Transverse colon (tissue), 4 donors: ENCODE results near the gene MRPL10. TPM values are rescaled to one million over a fixed set of nuclear protein-coding genes. Genes with fewer than 3 reads are reported as not detected.

Source experiments
- DNase-seq: peaks from one replicate; pipeline ENCODE4 v3.0.0-alpha.2; 2019
- H3K27ac ChIP-seq, 4 donors: fragments of 200-600 bp; sonication (generic); 2 replicates each; pipeline ENCODE4 v1.5.1; 2016 to 2018; ENCODE audit warnings: inconsistent platforms in 4 of 4
- H3K27me3 ChIP-seq: fragments of 200-600 bp; sonication (generic); 2 replicates; pipeline ENCODE4 v1.5.1; 2017; ENCODE audit warnings: inconsistent platforms
- H3K36me3 ChIP-seq, 4 donors: fragments of 200-600 bp; sonication (generic); 2 replicates each; pipeline ENCODE4 v1.5.1; 2017 to 2019; ENCODE audit warnings: inconsistent platforms in 4 of 4
- H3K4me1 ChIP-seq, 4 donors: fragments of 200-600 bp; sonication (generic); 2 replicates each; pipeline ENCODE4 v1.5.1; 2017 to 2020; ENCODE audit warnings: inconsistent platforms in 4 of 4
- H3K4me3 ChIP-seq, 4 donors: fragments of 200-600 bp; sonication (generic); 1 replicate in 1 of 4; 2 replicates in 3 of 4; pipeline versions ENCODE4 v1.5.1 to v1.6.1; 2017 to 2019; ENCODE audit warnings: inconsistent platforms in 4 of 4
- H3K9me3 ChIP-seq, 2 donors: fragments of 200-600 bp; sonication (generic); 2 replicates each; pipeline ENCODE4 v1.5.1; 2017 to 2019; ENCODE audit warnings: inconsistent platforms in 2 of 2
- EP300 ChIP-seq: sonication (generic); formaldehyde crosslinking; IDR thresholded peaks from one replicate; pipeline ENCODE4 v1.6.1; 2017; ENCODE audit warnings: antibody characterized with exemption, low read depth
- POLR2A ChIP-seq: fragments of 450-650 bp; IDR thresholded peaks from one replicate; pipeline ENCODE4 v1.6.1; 2016; ENCODE audit warnings: antibody characterized with exemption, mild to moderate bottlenecking, moderate library complexity
- POLR2AphosphoS5 ChIP-seq, 3 donors: sonication (generic); formaldehyde crosslinking; IDR thresholded peaks; one replicate each; pipeline ENCODE4 v1.6.1; 2016; ENCODE audit warnings: antibody characterized with exemption in 3 of 3
- WGBS, 2 donors: methylation state at CpG; one replicate each; pipeline ENCODE4 v1.1.5; 2018; ENCODE audit warnings: low coverage in 1 of 2; 5-methylcytosine and 5-hydroxymethylcytosine counted together
- in situ Hi-C, 4 donors: fragments of 200-750 bp; cut with MboI; loops; one replicate each; pipeline versions ENCODE4 v1.15.0 to v1.15.1; 2017; ENCODE audit warnings: low sequenced_read_pairs in 3 of 4, low pct_ligation_motif_present in 1 of 4, low pct_unique_long_range_greater_than_20kb in 1 of 4
- intact Hi-C: fragments of 100-400 bp; cut with DNase I; formaldehyde crosslinking; loops from one replicate; pipeline ENCODE4 v1.15.1; 2023; ENCODE audit warnings: low total_unique reads
- total RNA-seq, 4 donors: library from RNA; depleted of rRNA; stranded (reverse); fragments of >200 nt; gene quantifications; one replicate each; pipeline ENCODE4 v1.1.0, GENCODE V29; 2016
- TF ChIP-seq, protein P1 (sequence below), 5 experiments: fragments of 200-600 bp in 3 of 5; fragments of 450-650 bp in 2 of 5; sonication (generic) in 3 of 5; IDR thresholded peaks; 1 replicate in 2 of 5; 2 replicates in 3 of 5; pipeline ENCODE4 v1.5.1; 2016 to 2017; ENCODE audit warnings: antibody characterized with exemption in 5 of 5, inconsistent platforms in 3 of 5, mild to moderate bottlenecking in 2 of 5, moderate library complexity in 1 of 5

The MRPL10 gene
- total RNA-seq, 4 donors from 2014 or later = 12.9 to 41.8 (median 32.0) TPM

- DNase-seq = no peak
- in situ Hi-C loops (no loop called here), intact Hi-C loops (no loop called here)
- Histone ChIP-seq H3K27me3 (no peaks in the 10 kb centered on the region), H3K9me3 (no peaks in the 10 kb centered on the region), H3K36me3 (peaks cover 0 to 43% (median 19%) of the 10 kb centered on the region in 4 donors), H3K4me3 (no peak overlapping the region), H3K27ac (no peak overlapping the region), H3K4me1 (peaks cover 6 to 31% (median 26%) of the 10 kb centered on the region in 4 donors)
- TF ChIP-seq POLR2A (no peak), POLR2AphosphoS5 (IDR thresholded peaks at IDR 0.05) (no peak)
- 94% methylated on average over 4 of the region's 4 CpGs; no CpG with 5 or more reads in 1 of the 2 donors for WGBS, 2 donors
Observed at GRCh38 chr17:47823519-47823918, 7.8 kb downstream of the MRPL10 start.

- in situ Hi-C loops (no loop called here), intact Hi-C loops (no loop called here)
- Histone ChIP-seq H3K27ac (no peak overlapping the region), H3K27me3 (no peaks in the 10 kb centered on the region), H3K4me1 (peaks cover 6 to 31% (median 26%) of the 10 kb centered on the region in 4 donors), H3K9me3 (no peaks in the 10 kb centered on the region), H3K4me3 (no peak overlapping the region), H3K36me3 (peaks cover 0 to 46% (median 22%) of the 10 kb centered on the region in 4 donors)
- TF ChIP-seq POLR2A = no peak
- no peak for TF ChIP-seq POLR2AphosphoS5 (IDR thresholded peaks at IDR 0.05)
- TF ChIP-seq EP300 = no peak
- TF ChIP-seq, protein P1, sequence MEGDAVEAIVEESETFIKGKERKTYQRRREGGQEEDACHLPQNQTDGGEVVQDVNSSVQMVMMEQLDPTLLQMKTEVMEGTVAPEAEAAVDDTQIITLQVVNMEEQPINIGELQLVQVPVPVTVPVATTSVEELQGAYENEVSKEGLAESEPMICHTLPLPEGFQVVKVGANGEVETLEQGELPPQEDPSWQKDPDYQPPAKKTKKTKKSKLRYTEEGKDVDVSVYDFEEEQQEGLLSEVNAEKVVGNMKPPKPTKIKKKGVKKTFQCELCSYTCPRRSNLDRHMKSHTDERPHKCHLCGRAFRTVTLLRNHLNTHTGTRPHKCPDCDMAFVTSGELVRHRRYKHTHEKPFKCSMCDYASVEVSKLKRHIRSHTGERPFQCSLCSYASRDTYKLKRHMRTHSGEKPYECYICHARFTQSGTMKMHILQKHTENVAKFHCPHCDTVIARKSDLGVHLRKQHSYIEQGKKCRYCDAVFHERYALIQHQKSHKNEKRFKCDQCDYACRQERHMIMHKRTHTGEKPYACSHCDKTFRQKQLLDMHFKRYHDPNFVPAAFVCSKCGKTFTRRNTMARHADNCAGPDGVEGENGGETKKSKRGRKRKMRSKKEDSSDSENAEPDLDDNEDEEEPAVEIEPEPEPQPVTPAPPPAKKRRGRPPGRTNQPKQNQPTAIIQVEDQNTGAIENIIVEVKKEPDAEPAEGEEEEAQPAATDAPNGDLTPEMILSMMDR (IDR thresholded peaks at IDR 0.05) = no peak
- no peak for DNase-seq
- WGBS, 2 donors = 95% methylated on average over 4 of the region's 4 CpGs; no CpG with 5 or more reads in 1 of the 2 donors
Observed at GRCh38 chr17:47822785-47823184, 8.6 kb downstream of the MRPL10 start.

GRCh38 chr17:47821424-47822391, 9.6 kb downstream of the MRPL10 start, which contains the start of gene OSBPL7:
Gene OSBPL7 (minus strand): TSS chr17:47821794. CDS start chr17:47820278, 1,516 bp downstream.
- WGBS, 2 donors = 3% methylated on average over 21 of the region's 21 CpGs; no CpG with 5 or more reads in 1 of the 2 donors
- Histone ChIP-seq H3K9me3 (no peaks in the 10 kb centered on the region), H3K4me1 (peaks cover 6 to 31% (median 26%) of the 10 kb centered on the region in 4 donors), H3K27ac (peak within 1 kb of the TSS; percentile 73 to 89 (median 86)), H3K27me3 (no peaks in the 10 kb centered on the region), H3K36me3 (peaks cover 0 to 48% (median 22%) of the 10 kb centered on the region in 4 donors), H3K4me3 (peak within 1 kb of the TSS; percentile 43 to 73 (median 56))
- peak; percentile 84 for DNase-seq
- TF ChIP-seq POLR2A (peak; percentile 91), POLR2AphosphoS5 (IDR thresholded peaks at IDR 0.05) (peak; percentile 70 to 93 (median 91))
- TF ChIP-seq, protein P1 (IDR thresholded peaks at IDR 0.05) = no peak
- in situ Hi-C loops = no loop called here
- intact Hi-C loops = no loop called here

DNA sequence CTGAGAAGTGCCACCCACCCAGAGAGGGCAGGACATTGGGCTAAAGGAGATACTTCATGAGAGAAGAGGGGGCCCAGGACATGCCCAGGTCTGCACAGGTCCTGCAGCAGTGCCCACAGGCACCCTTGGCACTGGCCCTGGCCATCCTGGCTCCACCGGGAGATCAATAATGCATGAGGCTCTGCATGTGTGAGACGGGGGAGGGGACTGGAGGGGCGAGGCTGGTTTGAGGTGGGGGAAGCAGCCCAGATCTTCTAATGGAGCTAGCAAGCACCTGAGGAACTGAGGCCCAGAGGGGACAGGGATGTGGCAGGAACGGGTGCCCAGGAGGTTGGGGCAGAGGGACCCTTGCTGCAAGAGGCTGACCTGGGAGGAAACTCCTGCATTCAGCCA, 10.3 kb downstream of the MRPL10 start:
- WGBS, 2 donors = 4% methylated on average over 4 of the region's 4 CpGs; no CpG with 5 or more reads in 1 of the 2 donors
- TF ChIP-seq EP300 (no peak), POLR2AphosphoS5 (IDR thresholded peaks at IDR 0.05) (no peak), POLR2A (no peak)
- TF ChIP-seq, protein P1 (IDR thresholded peaks at IDR 0.05) = no peak
- intact Hi-C loops = no loop called here
- in situ Hi-C loops = no loop called here
- Histone ChIP-seq H3K9me3 (no peaks in the 10 kb centered on the region), H3K4me1 (peaks cover 6 to 31% (median 26%) of the 10 kb centered on the region in 4 donors), H3K36me3 (peaks cover 0 to 47% (median 22%) of the 10 kb centered on the region in 4 donors), H3K4me3 (peak overlapping the region; percentile 43 to 73 (median 56)), H3K27ac (peak overlapping the region; percentile 73 to 89 (median 86)), H3K27me3 (no peaks in the 10 kb centered on the region)
- DNase-seq = no peak
